ENCODE measurements around the gene WDR64. TPM values are rescaled to one million over a fixed set of nuclear protein-coding genes. Genes with fewer than 3 reads are reported as not detected.

WDR64 gene
- total and polyA plus RNA-seq, 2 of the 13 experiments (the other 11 are each of a cell fraction or from before 2014, with no cell fraction given), result not detected

- POLR2A ChIA-PET, result no interaction called here
- H3K9ac ChIP-seq (ENCODE audit: insufficient read depth, low read depth, low read length), result no peak overlapping the region
- 97% methylated on average over 2 of the region's 2 CpGs for WGBS (ENCODE audit: low lambda C conversion rate)
- no peak overlapping the region for H2AFZ ChIP-seq (ENCODE audit: low read length)
- H3K27me3 ChIP-seq (ENCODE audit: control insufficient read depth in 1 of 2, insufficient read depth in 2 of 2, low read length in 2 of 2), result no peaks in the 10 kb centered on the region
- FAIRE-seq (no peak), DNase-seq (ENCODE audit: low spot score) (no peak), ATAC-seq (no peak)
- no peaks in the 10 kb centered on the region for H3K36me3 ChIP-seq (replicated peaks in 1 of 2; ENCODE audit: control insufficient read depth in 1 of 2, insufficient read depth in 2 of 2, low read length in 2 of 2)
- CTCF ChIA-PET (ENCODE audit: low intra/inter-chr PET ratio, low total read pairs), result no interaction called here
- in situ Hi-C loops (cut with HindIII; ENCODE audit: extremely low pct_ligation_motif_present, low pct_unique_long_range_greater_than_20kb), result no loop called here
- intact Hi-C loops (cut with micrococcal nuclease; ENCODE audit: unreplicated experiment), result no loop called here
- TF ChIP-seq ZNF441 (CRISPR knock-in tag; IDR thresholded peaks at IDR 0.05; ENCODE audit: borderline replicate concordance) (no peak), CREB1 (IDR thresholded peaks at IDR 0.05) (no peak), CREB1 (CRISPR knock-in tag; IDR thresholded peaks at IDR 0.05) (no peak), EP300 (IDR thresholded peaks at IDR 0.05; ENCODE audit: low read depth in 2 of 2, low read length in 2 of 2) (no peak), EP300 (CRISPR knock-in tag; IDR thresholded peaks at IDR 0.05; ENCODE audit: borderline replicate concordance) (no peak), SATB2 (CRISPR knock-in tag; IDR thresholded peaks at IDR 0.05) (no peak), IKZF1 (IDR thresholded peaks at IDR 0.05) (no peak), MTA1 (CRISPR knock-in tag; IDR thresholded peaks at IDR 0.05; ENCODE audit: borderline replicate concordance) (no peak), POLR2AphosphoS5 (IDR thresholded peaks at IDR 0.05; ENCODE audit: low read depth, low read length) (no peak)
- no peaks in the 10 kb centered on the region for H3K79me2 ChIP-seq (ENCODE audit: insufficient read depth, low read length)
- H3K9me3 ChIP-seq (ENCODE audit: low read length), result no peaks in the 10 kb centered on the region
- H3K4me3 ChIP-seq (replicated peaks in 1 of 3; ENCODE audit: insufficient read depth in 1 of 3, low read depth in 2 of 3, low read length in 3 of 3), result no peak overlapping the region
- no peaks in the 10 kb centered on the region for H4K20me1 ChIP-seq (ENCODE audit: insufficient read depth, low read length)
- BruUV-seq (replicated peaks), result no TSS peak
- no peak overlapping the region for H3K27ac ChIP-seq (ENCODE audit: extremely low read length, insufficient read depth, low read length)
- no peaks in the 10 kb centered on the region for H3K4me1 ChIP-seq (ENCODE audit: insufficient read depth, low read length)
- no peak overlapping the region for H3K4me2 ChIP-seq (ENCODE audit: low read depth, low read length)
Measured at GRCh38 chr1:241624935-241625334, 27.1 kb upstream of the WDR64 start.

DNA sequence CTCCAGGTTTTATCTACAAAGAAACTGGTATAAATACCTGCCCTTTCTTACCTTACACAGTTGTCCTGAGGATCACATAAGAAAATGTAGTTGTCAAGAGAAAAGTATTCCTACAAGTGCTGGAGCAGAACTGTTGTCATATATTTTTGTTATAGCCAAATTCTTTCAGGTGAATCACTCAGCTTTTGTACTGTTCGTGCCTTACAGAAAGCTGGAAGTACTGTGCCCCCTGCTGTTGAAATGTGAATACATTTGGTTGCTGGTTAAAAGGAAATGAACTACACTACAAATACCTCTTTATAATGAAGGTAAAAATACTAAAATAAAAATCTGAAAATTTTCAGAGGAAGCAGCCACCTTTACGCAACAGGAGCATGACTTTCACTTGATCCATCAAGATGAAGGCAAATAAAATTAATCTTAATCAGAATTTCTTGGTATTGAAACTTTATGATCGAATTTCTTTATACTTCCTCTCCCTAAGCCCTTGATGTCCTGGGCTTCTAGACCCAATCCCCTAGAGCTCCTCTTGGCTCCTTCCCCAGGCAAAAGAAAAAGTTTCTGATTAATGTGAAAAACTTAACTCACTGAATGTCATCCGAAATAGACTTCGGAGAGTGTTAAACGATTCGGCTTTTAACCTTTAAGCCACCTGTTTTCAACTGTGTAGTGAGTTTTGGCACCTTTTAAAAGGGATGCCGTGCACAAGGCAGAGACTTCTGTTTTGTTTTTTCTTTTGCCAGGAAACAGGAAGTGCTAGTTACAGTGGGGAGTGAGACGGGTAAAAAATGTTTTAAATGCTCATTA is 24.4 kb upstream of the WDR64 start:
- no peak overlapping the region for H3K27ac ChIP-seq (ENCODE audit: extremely low read length, insufficient read depth, low read length)
- no peak for TF ChIP-seq HOXA5 (CRISPR knock-in tag; IDR thresholded peaks at IDR 0.05)
- TF ChIP-seq ZKSCAN5 (CRISPR knock-in tag; IDR thresholded peaks at IDR 0.05), result no peak
- peak; percentile 48; the same call in 1 of the 2 replicates for TF ChIP-seq STAG1 (CRISPR knock-in tag; IDR thresholded peaks at IDR 0.05)
- TF ChIP-seq SUZ12 (IDR thresholded peaks at IDR 0.05; ENCODE audit: low read depth, low read length), result no peak
- no peak for TF ChIP-seq GFI1 (CRISPR knock-in tag; IDR thresholded peaks at IDR 0.05; ENCODE audit: borderline replicate concordance)
- no peak for TF ChIP-seq CCDC6 (CRISPR knock-in tag; IDR thresholded peaks at IDR 0.05)
- no peak for TF ChIP-seq KLF9 (CRISPR knock-in tag; IDR thresholded peaks at IDR 0.05; ENCODE audit: low read depth)
- no peak for TF ChIP-seq NR1H2 (CRISPR knock-in tag; IDR thresholded peaks at IDR 0.05; ENCODE audit: borderline replicate concordance, low read depth)
- TF ChIP-seq, protein P1, sequence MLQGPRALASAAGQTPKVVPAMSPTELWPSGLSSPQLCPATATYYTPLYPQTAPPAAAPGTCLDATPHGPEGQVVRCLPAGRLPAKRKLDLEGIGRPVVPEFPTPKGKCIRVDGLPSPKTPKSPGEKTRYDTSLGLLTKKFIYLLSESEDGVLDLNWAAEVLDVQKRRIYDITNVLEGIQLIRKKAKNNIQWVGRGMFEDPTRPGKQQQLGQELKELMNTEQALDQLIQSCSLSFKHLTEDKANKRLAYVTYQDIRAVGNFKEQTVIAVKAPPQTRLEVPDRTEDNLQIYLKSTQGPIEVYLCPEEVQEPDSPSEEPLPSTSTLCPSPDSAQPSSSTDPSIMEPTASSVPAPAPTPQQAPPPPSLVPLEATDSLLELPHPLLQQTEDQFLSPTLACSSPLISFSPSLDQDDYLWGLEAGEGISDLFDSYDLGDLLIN (CRISPR knock-in tag; IDR thresholded peaks at IDR 0.05; ENCODE audit: borderline replicate concordance), result no peak

More for the DNA sequence above, 24.4 kb upstream of the WDR64 start:
- H3K4me3 ChIP-seq (replicated peaks in 1 of 3; ENCODE audit: insufficient read depth in 1 of 3, low read depth in 2 of 3, low read length in 3 of 3), result no peak overlapping the region
- no peak overlapping the region for H2AFZ ChIP-seq (ENCODE audit: low read length)
- H3K9ac ChIP-seq (ENCODE audit: insufficient read depth, low read depth, low read length), result no peak overlapping the region
- FAIRE-seq (peak; percentile 43), ATAC-seq (peak; percentile 74), DNase-seq (ENCODE audit: low spot score) (peak; percentile 60)
- ChIA-PET POLR2A (interaction anchor here (1.8 to 2.0 kb wide), 2 partner anchors 12 to 13 kb away, joined by 7 read pairs; partner anchors contain the start of genes CHML and OPN3), CTCF (ENCODE audit: low intra/inter-chr PET ratio, low total read pairs) (interaction anchor here (1.8 to 2.0 kb wide), 2 partner anchors 17 to 96 kb away, joined by 6 to 38 read pairs; partner anchors contain the start of gene KMO)
- H3K36me3 ChIP-seq (replicated peaks in 1 of 2; ENCODE audit: control insufficient read depth in 1 of 2, insufficient read depth in 2 of 2, low read length in 2 of 2), result no peaks in the 10 kb centered on the region
- BruUV-seq (replicated peaks), result no TSS peak
- in situ Hi-C loops (cut with HindIII; ENCODE audit: extremely low pct_ligation_motif_present, low pct_unique_long_range_greater_than_20kb), result no loop called here
- H3K79me2 ChIP-seq (ENCODE audit: insufficient read depth, low read length), result no peaks in the 10 kb centered on the region
- H4K20me1 ChIP-seq (ENCODE audit: insufficient read depth, low read length), result no peaks in the 10 kb centered on the region
- H3K9me3 ChIP-seq (ENCODE audit: low read length), result no peaks in the 10 kb centered on the region
- H3K27me3 ChIP-seq (ENCODE audit: control insufficient read depth in 1 of 2, insufficient read depth in 2 of 2, low read length in 2 of 2), result no peaks in the 10 kb centered on the region
- no peak overlapping the region for H3K4me2 ChIP-seq (ENCODE audit: low read depth, low read length)
- intact Hi-C loops (cut with micrococcal nuclease; ENCODE audit: unreplicated experiment), result loop anchor here (1.0 kb wide), 3 partner anchors 12 to 96 kb away; no protein-coding TSS in a partner anchor
- H3K4me1 ChIP-seq (ENCODE audit: insufficient read depth, low read length), result peaks cover 18% of the 10 kb centered on the region
- 70% methylated on average over 9 of the region's 9 CpGs for WGBS (ENCODE audit: low lambda C conversion rate)
